Loucy (cell line): ENCODE measurements around the gene RNU6-1.

Experiments used
- H2AFZ ChIP-seq: fragments of 200-600 bp; sonication (generic); 2 replicates; pipeline ENCODE4 v1.6.0; 2016; ENCODE audit warnings: antibody characterized with exemption, mild to moderate bottlenecking, low read length, moderate library complexity
- H3F3A ChIP-seq: fragments of 200-600 bp; 2 replicates; pipeline ENCODE4 v1.6.0; 2016; ENCODE audit warnings: antibody characterized with exemption, low read depth, mild to moderate bottlenecking
- H3K27me3 ChIP-seq: fragments of 200-600 bp; sonication (generic); 2 replicates; pipeline ENCODE4 v1.6.1; 2014; ENCODE audit warnings: low read length, mild to moderate bottlenecking; ENCODE audit not compliant: insufficient read depth, poor library complexity, severe bottlenecking
- H3K36me3 ChIP-seq: fragments of 200-600 bp; sonication (generic); 2 replicates; pipeline ENCODE4 v1.6.1; 2016; ENCODE audit warnings: low read length; ENCODE audit not compliant: insufficient read depth
- H3K4me1 ChIP-seq: fragments of 200-600 bp; sonication (generic); 2 replicates; pipeline ENCODE4 v1.5.1; 2014; ENCODE audit warnings: low read length, mild to moderate bottlenecking; ENCODE audit not compliant: insufficient read depth, poor library complexity, severe bottlenecking
- H3K4me2 ChIP-seq: fragments of 200-600 bp; sonication (generic); 2 replicates; pipeline ENCODE4 v1.6.0; 2014; ENCODE audit warnings: antibody characterized with exemption, low read length, low read depth, mild to moderate bottlenecking; ENCODE audit not compliant: poor library complexity, severe bottlenecking
- H3K4me3 ChIP-seq: fragments of 200-600 bp; sonication (generic); 2 replicates; pipeline ENCODE4 v1.5.1; 2014; ENCODE audit warnings: low read length, mild to moderate bottlenecking, mixed read lengths; ENCODE audit not compliant: poor library complexity, severe bottlenecking
- H3K79me2 ChIP-seq: fragments of 200-600 bp; sonication (generic); 2 replicates; pipeline ENCODE4 v1.6.1; 2014; ENCODE audit warnings: low read length; ENCODE audit not compliant: insufficient read depth
- H3K9ac ChIP-seq: fragments of 200-600 bp; sonication (generic); 2 replicates; pipeline ENCODE4 v1.6.0; 2014; ENCODE audit warnings: mild to moderate bottlenecking, low read depth, low read length, moderate library complexity; ENCODE audit not compliant: poor library complexity, severe bottlenecking
- H3K9me2 ChIP-seq: fragments of 200-600 bp; sonication (generic); replicated peaks from 2 replicates; pipeline ENCODE4 v1.6.1; 2016; ENCODE audit warnings: low read depth, low read length, mixed read lengths
- H3K9me3 ChIP-seq: fragments of 200-600 bp; sonication (generic); 2 replicates; pipeline ENCODE4 v1.6.1; 2014; ENCODE audit warnings: mild to moderate bottlenecking, antibody characterized with exemption, low read length, low read depth; ENCODE audit not compliant: insufficient read depth
- H4K20me1 ChIP-seq: fragments of 200-600 bp; sonication (generic); 2 replicates; pipeline ENCODE4 v1.6.0; 2014; ENCODE audit warnings: antibody characterized with exemption, low read length, mild to moderate bottlenecking; ENCODE audit not compliant: insufficient read depth, poor library complexity, severe bottlenecking
- EZH2phosphoT487 ChIP-seq: fragments of 200-600 bp; IDR thresholded peaks from 2 replicates; pipeline ENCODE4 v1.6.1; 2018; ENCODE audit warnings: antibody characterized with exemption, mild to moderate bottlenecking, moderate library complexity, borderline replicate concordance
- TF ChIP-seq, protein P1 (sequence below): fragments of 200-600 bp; sonication (generic); conservative IDR thresholded peaks from 2 replicates; pipeline ENCODE4 v1.5.1; 2014; ENCODE audit warnings: mild to moderate bottlenecking, antibody characterized with exemption, low read length

The RNU6-1 gene

DNA sequence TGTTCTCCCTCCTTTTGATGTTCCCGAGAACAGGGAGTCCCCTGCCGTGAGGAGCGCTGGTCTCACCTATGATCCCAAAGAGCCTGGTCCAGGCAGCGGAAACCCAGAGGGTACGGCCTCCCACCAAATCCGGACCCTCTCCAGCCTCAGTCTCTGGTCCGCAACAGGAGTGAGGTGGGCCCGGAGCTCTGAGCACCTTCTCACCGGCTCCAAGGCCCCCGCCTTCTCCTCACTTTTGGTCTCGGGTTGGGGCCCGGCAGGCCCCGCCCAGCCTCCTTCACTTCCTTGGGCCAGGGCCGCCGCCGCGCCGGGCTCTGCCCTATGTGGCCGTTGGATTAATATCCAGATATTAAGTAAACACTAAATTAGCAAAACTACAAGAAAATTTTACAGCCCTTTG lies 20.2 kb downstream of the RNU6-1 start:
- Histone ChIP-seq H3K27me3 (no peaks in the 10 kb centered on the region), H3K4me2 (no peak overlapping the region), H3K9me3 (no peaks in the 10 kb centered on the region), H3K36me3 (no peaks in the 10 kb centered on the region), H3F3A (no peaks in the 10 kb centered on the region), H2AFZ (no peak overlapping the region), H3K9ac (no peak overlapping the region), H3K79me2 (no peaks in the 10 kb centered on the region), H4K20me1 (no peaks in the 10 kb centered on the region), H3K9me2 (no peaks in the 10 kb centered on the region), H3K4me1 (peaks cover 9% of the 10 kb centered on the region), H3K4me3 (no peak overlapping the region)
- TF ChIP-seq, protein P1, sequence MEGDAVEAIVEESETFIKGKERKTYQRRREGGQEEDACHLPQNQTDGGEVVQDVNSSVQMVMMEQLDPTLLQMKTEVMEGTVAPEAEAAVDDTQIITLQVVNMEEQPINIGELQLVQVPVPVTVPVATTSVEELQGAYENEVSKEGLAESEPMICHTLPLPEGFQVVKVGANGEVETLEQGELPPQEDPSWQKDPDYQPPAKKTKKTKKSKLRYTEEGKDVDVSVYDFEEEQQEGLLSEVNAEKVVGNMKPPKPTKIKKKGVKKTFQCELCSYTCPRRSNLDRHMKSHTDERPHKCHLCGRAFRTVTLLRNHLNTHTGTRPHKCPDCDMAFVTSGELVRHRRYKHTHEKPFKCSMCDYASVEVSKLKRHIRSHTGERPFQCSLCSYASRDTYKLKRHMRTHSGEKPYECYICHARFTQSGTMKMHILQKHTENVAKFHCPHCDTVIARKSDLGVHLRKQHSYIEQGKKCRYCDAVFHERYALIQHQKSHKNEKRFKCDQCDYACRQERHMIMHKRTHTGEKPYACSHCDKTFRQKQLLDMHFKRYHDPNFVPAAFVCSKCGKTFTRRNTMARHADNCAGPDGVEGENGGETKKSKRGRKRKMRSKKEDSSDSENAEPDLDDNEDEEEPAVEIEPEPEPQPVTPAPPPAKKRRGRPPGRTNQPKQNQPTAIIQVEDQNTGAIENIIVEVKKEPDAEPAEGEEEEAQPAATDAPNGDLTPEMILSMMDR, result no peak
- no peak for TF ChIP-seq EZH2phosphoT487

DNA sequence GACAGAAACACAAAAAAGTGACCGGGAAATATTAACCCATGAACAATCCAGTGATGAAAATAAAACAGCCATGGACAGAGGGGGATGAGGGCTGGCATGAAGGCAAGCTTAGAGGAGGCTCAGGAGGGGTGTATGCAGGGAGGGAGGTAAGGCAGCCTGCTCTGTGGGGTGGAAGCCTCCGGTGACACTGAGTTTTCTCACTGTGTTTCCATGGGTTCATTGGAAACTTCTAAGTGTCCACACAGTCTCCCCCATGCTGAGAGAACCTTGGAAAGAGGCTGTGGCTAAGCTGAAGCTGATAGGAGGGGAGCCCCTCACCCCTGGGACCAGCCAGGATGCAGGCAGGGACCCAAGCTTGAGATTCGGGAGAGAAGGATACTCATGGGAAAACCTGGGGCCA lies 21.4 kb downstream of the RNU6-1 start:
- Histone ChIP-seq H3K9me2 (no peaks in the 10 kb centered on the region), H3K79me2 (no peaks in the 10 kb centered on the region), H3K9ac (no peak overlapping the region), H3K4me1 (peaks cover 7% of the 10 kb centered on the region), H3K27me3 (no peaks in the 10 kb centered on the region), H3F3A (no peaks in the 10 kb centered on the region), H4K20me1 (no peaks in the 10 kb centered on the region), H2AFZ (no peak overlapping the region), H3K36me3 (no peaks in the 10 kb centered on the region), H3K4me3 (no peak overlapping the region), H3K4me2 (no peak overlapping the region), H3K9me3 (no peaks in the 10 kb centered on the region)
- TF ChIP-seq, protein P1, result no peak
- TF ChIP-seq EZH2phosphoT487, result no peak

DNA sequence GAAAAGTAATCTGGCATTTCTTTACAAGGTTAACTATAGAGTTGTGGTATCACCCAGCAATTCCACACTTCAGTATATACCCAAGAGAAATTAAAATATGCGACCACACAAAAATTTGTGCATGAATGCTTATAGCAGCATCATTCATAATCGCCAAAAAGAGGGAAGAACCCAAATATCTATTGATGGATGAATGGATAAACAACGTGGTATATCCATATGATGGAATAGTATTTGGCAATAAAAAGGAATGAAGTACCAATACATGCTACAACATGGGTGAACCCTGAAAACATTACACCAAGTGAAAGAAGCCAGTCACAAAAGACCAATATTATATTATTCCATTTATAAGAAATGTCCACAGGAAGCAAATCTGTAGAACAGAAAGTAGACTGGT lies 23.2 kb downstream of the RNU6-1 start:
- no peaks in the 10 kb centered on the region for H3K79me2 ChIP-seq
- H3K4me3 ChIP-seq, result no peak overlapping the region
- no peaks in the 10 kb centered on the region for H3K36me3 ChIP-seq
- H3K9ac ChIP-seq, result no peak overlapping the region
- H3K4me1 ChIP-seq, result peaks cover 21% of the 10 kb centered on the region
- H3K9me2 ChIP-seq, result no peaks in the 10 kb centered on the region
- no peak overlapping the region for H3K4me2 ChIP-seq
- H3F3A ChIP-seq, result no peaks in the 10 kb centered on the region
- H3K9me3 ChIP-seq, result no peaks in the 10 kb centered on the region
- H4K20me1 ChIP-seq, result no peaks in the 10 kb centered on the region
- H2AFZ ChIP-seq, result no peak overlapping the region
- TF ChIP-seq, protein P1, result no peak
- TF ChIP-seq EZH2phosphoT487, result no peak
- no peaks in the 10 kb centered on the region for H3K27me3 ChIP-seq
